GM12878 (cell line): ENCODE data around the gene B3GNT7. TPM values are rescaled to one million over a fixed set of nuclear protein-coding genes. Genes with fewer than 3 reads are reported as not detected.

Source experiments
- ATAC-seq: fragments of 200-7000 bp; cut with Tn5 transposase; 3 replicates; pipeline ENCODE4 v1.9.1; 2020; ENCODE audit warnings: mild to moderate bottlenecking, moderate library complexity
- BruUV-seq: library from RNA; stranded (reverse); fragments of 400-500 nt; replicated peaks from 2 replicates; lab custom pipeline; 2021; lab: Mats Ljungman, UMichigan
- CTCF ChIA-PET: fragments of 300-600 bp; sonication (Branson Sonifier 250); formaldehyde crosslinking; extraction: SDS; loops from one replicate; lab custom pipeline; 2021; ENCODE audit warnings: inconsistent platforms; lab: Yijun Ruan, JAX
- POLR2A ChIA-PET: fragments of 350-600 bp; formaldehyde crosslinking; extraction: SDS; loops from one replicate; lab custom pipeline; 2021; ENCODE audit warnings: inconsistent platforms; lab: Charles Lee
- RAD21 ChIA-PET: fragments of 300-600 bp; sonication (Branson Sonifier 250); formaldehyde crosslinking; loops from one replicate; lab custom pipeline; 2023; ENCODE audit warnings: antibody characterized with exemption; ENCODE audit not compliant: unreplicated experiment; lab: Charles Lee
- SMC1A ChIA-PET: fragments of 300-600 bp; sonication (Branson Sonifier 250); formaldehyde crosslinking; loops from one replicate; lab custom pipeline; 2023; ENCODE audit not compliant: unreplicated experiment, uncharacterized antibody; lab: Charles Lee
- DNase-seq: peaks from one replicate; pipeline ENCODE4 v3.0.0-alpha.2; 2011; ENCODE audit warnings: low read depth, low spot score
- FAIRE-seq: peaks from 3 replicates; lab custom pipeline; 2011; peaks lifted over from hg19 to GRCh38; lab: Jason Lieb, UNC
- H2AFZ ChIP-seq: 2 replicates; pipeline ENCODE4 v1.6.0; 2011; ENCODE audit warnings: low read depth, low read length, control low read depth; ENCODE audit not compliant: control insufficient read depth
- H3K27ac ChIP-seq: 2 replicates; pipeline ENCODE4 v1.5.1; 2011; ENCODE audit warnings: control low read depth; ENCODE audit not compliant: control insufficient read depth, insufficient read depth
- H3K27me3 ChIP-seq, 2 experiments: replicated peaks in 1 of 2; 2 replicates each; pipeline versions ENCODE4 v1.6.0 to v1.6.1; 2011; ENCODE audit warnings: low read length in 1 of 2; ENCODE audit not compliant: control insufficient read depth in 2 of 2, insufficient read depth in 2 of 2
- H3K36me3 ChIP-seq, 2 experiments: 2 replicates each; pipeline ENCODE4 v1.5.1; 2011; ENCODE audit warnings: low read length in 1 of 2; ENCODE audit not compliant: control insufficient read depth in 2 of 2, insufficient read depth in 2 of 2
- H3K4me1 ChIP-seq: 2 replicates; pipeline ENCODE4 v1.6.1; 2011; ENCODE audit warnings: mild to moderate bottlenecking, low read length, moderate library complexity, mixed read lengths; ENCODE audit not compliant: control insufficient read depth, insufficient read depth
- H3K4me2 ChIP-seq: 2 replicates; pipeline ENCODE4 v1.6.0; 2011; ENCODE audit warnings: control low read depth; ENCODE audit not compliant: control insufficient read depth, insufficient read depth
- H3K4me3 ChIP-seq: fragments of 200-600 bp; sonication (generic); 2 replicates; pipeline ENCODE4 v1.5.1; 2016
- H3K79me2 ChIP-seq: 2 replicates; pipeline ENCODE4 v1.6.0; 2011; ENCODE audit warnings: low read length; ENCODE audit not compliant: control insufficient read depth, insufficient read depth
- H3K9ac ChIP-seq: 2 replicates; pipeline ENCODE4 v1.8.0; 2011; ENCODE audit warnings: low read length, control low read depth, mixed read lengths; ENCODE audit not compliant: control insufficient read depth, insufficient read depth
- H3K9me3 ChIP-seq: replicated peaks from 3 replicates; pipeline ENCODE4 v1.5.1; 2011; ENCODE audit warnings: mild to moderate bottlenecking, low read length; ENCODE audit not compliant: control insufficient read depth, insufficient read depth
- H4K20me1 ChIP-seq: 2 replicates; pipeline ENCODE4 v1.6.0; 2011; ENCODE audit not compliant: control insufficient read depth, insufficient read depth
- ATF2 ChIP-seq: IDR thresholded peaks from 2 replicates; pipeline ENCODE4 v1.6.1; 2012; ENCODE audit warnings: low read length, inconsistent platforms
- BRCA1 ChIP-seq: IDR thresholded peaks from 2 replicates; pipeline ENCODE4 v1.6.1; 2011; ENCODE audit warnings: low read depth, low read length, improper control_type of control experiment
- CHD2 ChIP-seq: IDR thresholded peaks from 2 replicates; pipeline ENCODE4 v1.6.1; 2011; ENCODE audit warnings: low read depth, low read length, improper control_type of control experiment, borderline replicate concordance
- FOXM1 ChIP-seq: IDR thresholded peaks from 2 replicates; pipeline ENCODE4 v1.6.1; 2012; ENCODE audit warnings: low read depth, mild to moderate bottlenecking, inconsistent platforms, low read length, moderate library complexity
- IKZF2 ChIP-seq, 2 experiments: fragments of 450-650 bp; IDR thresholded peaks; 2 replicates each; pipeline ENCODE4 v1.6.1; 2017; ENCODE audit warnings: mild to moderate bottlenecking in 2 of 2, moderate library complexity in 2 of 2
- IRF4 ChIP-seq: IDR thresholded peaks from 2 replicates; pipeline ENCODE4 v1.6.1; 2011; ENCODE audit warnings: low read depth, low read length
- IRF5 ChIP-seq: fragments of 450-650 bp; IDR thresholded peaks from 2 replicates; pipeline ENCODE4 v1.6.1; 2017; ENCODE audit warnings: borderline replicate concordance
- NFYB ChIP-seq: IDR thresholded peaks from 2 replicates; pipeline ENCODE4 v1.6.1; 2011; ENCODE audit warnings: low read depth, mild to moderate bottlenecking, low read length, improper control_type of control experiment, moderate library complexity; ENCODE audit not compliant: insufficient read depth
- NKRF ChIP-seq: fragments of 450-650 bp; conservative IDR thresholded peaks from 2 replicates; pipeline ENCODE4 v1.6.1; 2017; ENCODE audit warnings: mild to moderate bottlenecking, moderate library complexity
- RAD21 ChIP-seq: IDR thresholded peaks from 2 replicates; pipeline ENCODE4 v1.6.1; 2011; ENCODE audit warnings: mild to moderate bottlenecking, low read depth, low read length, moderate library complexity; ENCODE audit not compliant: insufficient read depth
- SIX5 ChIP-seq: IDR thresholded peaks from 2 replicates; pipeline ENCODE4 v1.6.1; 2011; ENCODE audit warnings: mild to moderate bottlenecking, low read depth, low read length, moderate library complexity; ENCODE audit not compliant: severe bottlenecking
- SMARCA5 ChIP-seq: fragments of 450-650 bp; IDR thresholded peaks from 2 replicates; pipeline ENCODE4 v1.6.1; 2017; ENCODE audit warnings: mild to moderate bottlenecking
- SREBF2 ChIP-seq: IDR thresholded peaks from 2 replicates; pipeline ENCODE4 v1.6.1; 2012; ENCODE audit warnings: mild to moderate bottlenecking, low read length
- TCF12 ChIP-seq: IDR thresholded peaks from 2 replicates; pipeline ENCODE4 v1.6.1; 2011; ENCODE audit warnings: low read depth, mild to moderate bottlenecking, low read length
- ZBTB4 ChIP-seq: fragments of 450-650 bp; formaldehyde crosslinking; IDR thresholded peaks from 2 replicates; pipeline ENCODE4 v1.4.0; 2022; ENCODE audit warnings: mild to moderate bottlenecking, moderate library complexity
- WGBS: methylation state at CpG from one replicate; pipeline ENCODE4 v1.1.6; 2016; ENCODE audit warnings: low lambda C conversion rate; ENCODE audit not compliant: insufficient replicate concordance, insufficient coverage; ENCODE audit errors: missing lambda C conversion rate; 5-methylcytosine and 5-hydroxymethylcytosine counted together
- in situ Hi-C: fragments of 300-500 bp; cut with MboI; formaldehyde crosslinking; loops from 9 replicates; pipeline ENCODE4 v1.14.3; 2018; ENCODE audit warnings: mixed read lengths
- intact Hi-C: fragments of 100-400 bp; cut with micrococcal nuclease; formaldehyde crosslinking; loops from one replicate; pipeline ENCODE4 v1.14.2; 2022; ENCODE audit not compliant: unreplicated experiment
- polyA plus RNA-seq, 11 experiments: library from polyadenylated mRNA; depleted of rRNA in 4 of 11; unstranded in 6 of 11; stranded (reverse) in 5 of 11; fragments of >200 nt; fragmentation: Nextera tagmentation in 4 of 11; fragmentation: Illumina TruSeq in 1 of 11; extraction: Ambion mirVana in 4 of 11; extraction: Trizol in 1 of 11; gene quantifications; 1 replicate in 1 of 11; 2 replicates in 10 of 11; pipeline versions ENCODE4 v1.2.1 to v1.2.3, GENCODE V29; 2011 to 2016; ENCODE audit warnings: inconsistent platforms in 2 of 11, missing spikeins in 2 of 11, low read depth in 1 of 11
- total RNA-seq, 4 experiments: library from RNA; depleted of rRNA in 3 of 4; stranded (reverse); fragments of >200 nt in 3 of 4; fragmentation: Illumina TruSeq in 1 of 4; extraction: Trizol in 1 of 4; gene quantifications; 2 replicates each; pipeline versions ENCODE4 v1.2.1 to v1.2.3, GENCODE V29; 2013 to 2021

B3GNT7 gene
- total and polyA plus RNA-seq, 10 of the 15 experiments (the other 5 are each of a cell fraction or from before 2014, with no cell fraction given) = 0.91 to 12.6 (median 3.7) TPM

GRCh38 chr2:231384109-231384435, 11.4 kb upstream of the B3GNT7 start:
- Histone ChIP-seq H2AFZ (no peak overlapping the region), H3K27me3 (no peaks in the 10 kb centered on the region), H3K9ac (no peak overlapping the region), H3K36me3 (no peaks in the 10 kb centered on the region), H3K79me2 (no peaks in the 10 kb centered on the region), H3K4me1 (no peaks in the 10 kb centered on the region), H4K20me1 (no peaks in the 10 kb centered on the region), H3K27ac (no peak overlapping the region), H3K4me3 (no peak overlapping the region), H3K4me2 (no peak overlapping the region), H3K9me3 (peaks cover 4% of the 10 kb centered on the region; the same call in 2 of the 3 replicates)
- ATAC-seq (no peak), FAIRE-seq (no peak), DNase-seq (no peak)
- CTCF ChIA-PET = interaction anchor here (0.9 to 2.0 kb wide), 4 partner anchors 10 to 140 kb away, joined by 3 to 9 read pairs (median 4); no protein-coding TSS in a partner anchor
- intact Hi-C loops (no loop called here), in situ Hi-C loops (no loop called here)
- WGBS = 100% methylated on average over 1 of the region's 2 CpGs
- no TSS peak for BruUV-seq
- POLR2A ChIA-PET = no interaction called here
- RAD21 ChIA-PET = interaction anchor here (0.6 kb wide), 1 partner anchor 20 kb away, joined by 3 read pairs; no protein-coding TSS in a partner anchor
- SMC1A ChIA-PET = interaction anchor here (1.0 kb wide), 1 partner anchor 10 kb away, joined by 3 read pairs; no protein-coding TSS in a partner anchor
- TF ChIP-seq SREBF2 (no peak), NFYB (no peak), TCF12 (no peak), IRF4 (no peak), ATF2 (no peak), CHD2 (no peak), BRCA1 (no peak), SIX5 (no peak), SMARCA5 (no peak), FOXM1 (no peak), IRF5 (no peak), ZBTB4 (CRISPR knock-in tag) (no peak), IKZF2 (IDR thresholded peaks at IDR 0.05) (no peak), RAD21 (no peak), NKRF (no peak)
